ENCODE data around the gene SYCP2.

- no peak for TF ChIP-seq EZH2 (IDR thresholded peaks at IDR 0.05; ENCODE audit: insufficient read depth, poor library complexity, severe bottlenecking)
- no peak for TF ChIP-seq EZH2phosphoT487 (IDR thresholded peaks at IDR 0.05; ENCODE audit: insufficient read depth, low read depth)
Measured at GRCh38 chr20:59933849-59934585, 580 bp upstream of the SYCP2 start.
